ENCODE results near the gene TBC1D9B. TPM values are rescaled to one million over a fixed set of nuclear protein-coding genes. Genes with fewer than 3 reads are reported as not detected.

The TBC1D9B gene
- total RNA-seq (2021; ENCODE audit: unreplicated experiment), result 127 TPM
- polyA plus RNA-seq (2012), result 118 and 119 TPM in 2 replicates
- percentile 71 among the genes with signal in this experiment for Bru-seq, nascent RNA
- percentile 88 among the genes with signal in this experiment for BruChase-seq, experiment 1, labeled RNA remaining after a 6-hour chase
- percentile 79 among the genes with signal in this experiment for BruChase-seq, experiment 2, labeled RNA remaining after a 2-hour chase
- long read RNA-seq, full-length matches to known transcripts, result 41 of 186 reads
- long read RNA-seq, partial matches to known transcripts, result 105 of 186 reads
- long read RNA-seq, other reads (novel, unspliced or antisense), result 40 of 186 reads

DNA sequence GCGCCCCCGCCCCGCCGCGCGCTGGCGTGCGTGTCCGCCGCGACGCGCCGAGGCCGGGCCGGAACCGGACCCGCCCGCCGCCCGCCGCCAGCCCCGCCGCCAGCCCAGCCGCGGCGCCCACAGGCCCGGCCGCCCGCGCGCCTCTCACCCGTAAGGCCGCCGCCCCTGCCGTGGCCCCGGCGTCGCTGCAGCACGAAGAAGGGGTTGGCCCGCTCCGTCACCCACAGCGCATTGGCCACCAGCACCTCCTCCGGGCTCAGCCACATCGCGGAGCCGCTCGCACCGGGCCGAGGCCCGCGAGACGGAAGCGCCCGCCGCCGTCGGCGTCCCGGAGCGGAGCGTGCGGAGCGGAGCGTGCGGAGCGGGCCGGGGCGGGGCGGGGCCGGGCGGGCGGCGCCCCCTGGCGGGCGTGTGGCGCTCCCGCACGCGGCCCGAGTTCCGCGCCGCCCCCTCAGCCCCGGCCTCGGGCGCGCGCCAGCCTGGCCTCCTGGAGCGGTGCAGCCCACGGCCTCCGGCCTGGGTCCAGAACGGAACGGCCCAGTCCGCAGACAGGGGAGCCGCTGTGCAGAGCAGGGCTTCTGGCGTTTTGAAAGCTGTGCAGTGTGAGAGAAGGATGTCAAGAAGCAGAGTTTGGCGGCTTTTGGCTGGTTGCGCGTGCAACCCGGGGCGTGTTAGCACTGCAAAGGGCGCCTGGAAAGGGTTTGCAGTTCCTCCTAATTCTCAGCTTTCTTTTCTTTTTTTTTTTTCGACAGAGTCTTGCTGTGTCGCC is at the start of gene TBC1D9B:
TSS of gene TBC1D9B (minus strand) at position 342 of the 769 bp plus-strand sequence. CDS start at position 266, 76 bp downstream.
- BruUV-seq (replicated peaks), result no TSS peak
- peak; percentile 91 for ATAC-seq
- no peak for DNase-seq (ENCODE audit: low read depth, low spot score)
- Histone ChIP-seq H3K79me2 (ENCODE audit: insufficient read depth, low read length) (peaks cover 32% of the 10 kb centered on the region), H3K9me2 (ENCODE audit: insufficient read depth) (no peaks in the 10 kb centered on the region), H2AFZ (ENCODE audit: low read depth, low read length, poor library complexity, severe bottlenecking) (no peak within 1 kb of the TSS), H3K27me3 (ENCODE audit: insufficient read depth, low read length) (no peaks in the 10 kb centered on the region), H3K36me3 (ENCODE audit: control insufficient read depth in 1 of 2, insufficient read depth in 2 of 2, low read length in 2 of 2) (peaks cover 6 to 19% of the 10 kb centered on the region in 2 experiments), H3K9me3 (ENCODE audit: control insufficient read depth in 1 of 2, insufficient read depth in 1 of 2, low read depth in 1 of 2, low read length in 2 of 2) (no peaks in the 10 kb centered on the region), H4K20me1 (ENCODE audit: insufficient read depth) (no peaks in the 10 kb centered on the region), H3K4me1 (ENCODE audit: control insufficient read depth in 1 of 2, insufficient read depth in 2 of 2, low read length in 2 of 2) (peaks cover 6 to 18% of the 10 kb centered on the region in 2 experiments; a peak in 3 of 4 replicates), H3K27ac (ENCODE audit: low read depth, low read length) (peak within 1 kb of the TSS; percentile 77), H3K4me2 (ENCODE audit: low read length) (peak within 1 kb of the TSS; percentile 99), H3K4me3 (replicated peaks in 1 of 2; ENCODE audit: low read depth in 1 of 2, low read length in 2 of 2) (peak within 1 kb of the TSS; percentile 70 to 90), H3K9ac (ENCODE audit: low read length) (peak within 1 kb of the TSS; percentile 80)
- TF ChIP-seq JUND (IDR thresholded peaks at IDR 0.05), result no peak
- 0 out of 2 replicates have a peak, but pooled peaks have one; percentile 38 for TF ChIP-seq SIN3A (IDR thresholded peaks at IDR 0.05; ENCODE audit: low read depth)
- peak; percentile 16 for TF ChIP-seq TCF7L2 (IDR thresholded peaks at IDR 0.05; ENCODE audit: borderline replicate concordance, extremely low read depth, insufficient read depth, insufficient read length)
- TF ChIP-seq POLR2A (IDR thresholded peaks at IDR 0.05; ENCODE audit: borderline replicate concordance, extremely low read depth, insufficient read depth, insufficient read length), result peak; percentile 81
- TF ChIP-seq POLR2AphosphoS5 (IDR thresholded peaks at IDR 0.05; ENCODE audit: low read depth, low read length), result peak; percentile 83
- TF ChIP-seq, protein P1, sequence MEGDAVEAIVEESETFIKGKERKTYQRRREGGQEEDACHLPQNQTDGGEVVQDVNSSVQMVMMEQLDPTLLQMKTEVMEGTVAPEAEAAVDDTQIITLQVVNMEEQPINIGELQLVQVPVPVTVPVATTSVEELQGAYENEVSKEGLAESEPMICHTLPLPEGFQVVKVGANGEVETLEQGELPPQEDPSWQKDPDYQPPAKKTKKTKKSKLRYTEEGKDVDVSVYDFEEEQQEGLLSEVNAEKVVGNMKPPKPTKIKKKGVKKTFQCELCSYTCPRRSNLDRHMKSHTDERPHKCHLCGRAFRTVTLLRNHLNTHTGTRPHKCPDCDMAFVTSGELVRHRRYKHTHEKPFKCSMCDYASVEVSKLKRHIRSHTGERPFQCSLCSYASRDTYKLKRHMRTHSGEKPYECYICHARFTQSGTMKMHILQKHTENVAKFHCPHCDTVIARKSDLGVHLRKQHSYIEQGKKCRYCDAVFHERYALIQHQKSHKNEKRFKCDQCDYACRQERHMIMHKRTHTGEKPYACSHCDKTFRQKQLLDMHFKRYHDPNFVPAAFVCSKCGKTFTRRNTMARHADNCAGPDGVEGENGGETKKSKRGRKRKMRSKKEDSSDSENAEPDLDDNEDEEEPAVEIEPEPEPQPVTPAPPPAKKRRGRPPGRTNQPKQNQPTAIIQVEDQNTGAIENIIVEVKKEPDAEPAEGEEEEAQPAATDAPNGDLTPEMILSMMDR (IDR thresholded peaks at IDR 0.05 in 2 of 3, conservative IDR thresholded peaks at IDR 0.05 in 1 of 3; ENCODE audit: borderline replicate concordance in 1 of 3, insufficient read depth in 1 of 3, low read depth in 2 of 3, low read length in 2 of 3), result peak in 1 of 3 experiments; percentile 7; a peak in 1 of 6 replicates
- peak; percentile 82 for TF ChIP-seq ZFX (IDR thresholded peaks at IDR 0.05)
- TF ChIP-seq, protein P2, sequence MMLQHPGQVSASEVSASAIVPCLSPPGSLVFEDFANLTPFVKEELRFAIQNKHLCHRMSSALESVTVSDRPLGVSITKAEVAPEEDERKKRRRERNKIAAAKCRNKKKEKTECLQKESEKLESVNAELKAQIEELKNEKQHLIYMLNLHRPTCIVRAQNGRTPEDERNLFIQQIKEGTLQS (IDR thresholded peaks at IDR 0.05), result no peak
- TF ChIP-seq EGR1 (IDR thresholded peaks at IDR 0.05; ENCODE audit: low read depth), result peak; percentile 70
- TF ChIP-seq, protein P3, sequence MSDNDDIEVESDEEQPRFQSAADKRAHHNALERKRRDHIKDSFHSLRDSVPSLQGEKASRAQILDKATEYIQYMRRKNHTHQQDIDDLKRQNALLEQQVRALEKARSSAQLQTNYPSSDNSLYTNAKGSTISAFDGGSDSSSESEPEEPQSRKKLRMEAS (IDR thresholded peaks at IDR 0.05), result peak; percentile 51; the same call in 1 of the 2 replicates
- intact Hi-C loops (cut with micrococcal nuclease), result loop anchor here (2.0 to 10.0 kb wide), 3 partner anchors 105 to 177 kb away; no protein-coding TSS in a partner anchor
- POLR2A ChIA-PET, result no interaction called here
- CTCF ChIA-PET, result interaction anchor here (1.5 to 1.9 kb wide), 2 partner anchors 106 kb away, joined by 4 to 5 read pairs; no protein-coding TSS in a partner anchor
- RAD21 ChIA-PET (ENCODE audit: low non-redundant PET in 1 of 2, low total read pairs in 2 of 2, uncharacterized antibody in 2 of 2, unreplicated experiment in 2 of 2), result no interaction called here

All from HCT116 (cell line).